K562 (cell line): Measurements from ENCODE around the gene CSTPP1. TPM values are rescaled to one million over a fixed set of nuclear protein-coding genes. Genes with fewer than 3 reads are reported as not detected.

Experiments
- ATAC-seq: fragments of 200-7000 bp; cut with Tn5 transposase; 3 replicates; pipeline ENCODE4 v1.9.1; 2020; ENCODE audit warnings: moderate library complexity
- BruUV-seq: library from RNA; stranded (reverse); fragments of 400-500 nt; replicated peaks from 2 replicates; lab custom pipeline; 2021; lab: Mats Ljungman, UMichigan
- CTCF ChIA-PET: fragments of 300-600 bp; formaldehyde crosslinking; extraction: SDS; loops from one replicate; lab custom pipeline; 2021; ENCODE audit warnings: low intra/inter-chr PET ratio; lab: Yijun Ruan, JAX
- POLR2A ChIA-PET: fragments of 300-600, 350-650 bp; sonication (Branson Sonifier 250); formaldehyde crosslinking; extraction: SDS; loops from one replicate; lab custom pipeline; 2021; ENCODE audit warnings: antibody characterized with exemption, inconsistent platforms; lab: Yijun Ruan, JAX
- DNase-seq, 4 experiments: peaks; one replicate each; pipeline versions ENCODE4 v3.0.0 to v3.0.0-alpha.2; 2011 to 2018; ENCODE audit warnings: low spot score in 3 of 4, mixed read lengths in 3 of 4; ENCODE audit errors: extremely low read depth in 1 of 4
- FAIRE-seq: peaks from 2 replicates; lab custom pipeline; 2011; peaks lifted over from hg19 to GRCh38; lab: Jason Lieb, UNC
- H2AFZ ChIP-seq: 2 replicates; pipeline ENCODE4 v1.6.0; 2011; ENCODE audit warnings: low read depth, low read length, control low read depth, inconsistent platforms
- H3K27ac ChIP-seq: fragments of 200-600 bp; 3 replicates; pipeline ENCODE4 v1.8.0; 2011; ENCODE audit warnings: low read depth, mild to moderate bottlenecking, control low read depth, inconsistent platforms, low read length, moderate library complexity, mixed read lengths; ENCODE audit errors: extremely low read depth
- H3K27me3 ChIP-seq, 2 experiments: fragments of 300-600 bp in 1 of 2; 2 replicates in 1 of 2; 3 replicates in 1 of 2; pipeline versions ENCODE4 v1.6.0 to v1.8.0; 2011; ENCODE audit warnings: inconsistent platforms in 2 of 2, low read length in 2 of 2, mild to moderate bottlenecking in 1 of 2, mixed read lengths in 1 of 2, moderate library complexity in 1 of 2; ENCODE audit not compliant: control insufficient read depth in 2 of 2, insufficient read depth in 2 of 2
- H3K36me3 ChIP-seq: fragments of 300-600 bp; 3 replicates; pipeline ENCODE4 v1.8.0; 2011; ENCODE audit warnings: mild to moderate bottlenecking, low read length, inconsistent platforms; ENCODE audit not compliant: control insufficient read depth, insufficient read depth
- H3K4me1 ChIP-seq, 2 experiments: fragments of 200-600 bp in 1 of 2; replicated peaks in 1 of 2; 2 replicates in 1 of 2; 3 replicates in 1 of 2; pipeline versions ENCODE4 v1.5.1 to v1.8.0; 2011; ENCODE audit warnings: inconsistent platforms in 2 of 2, low read length in 2 of 2, mild to moderate bottlenecking in 1 of 2, mixed read lengths in 1 of 2, moderate library complexity in 1 of 2; ENCODE audit not compliant: control insufficient read depth in 2 of 2, insufficient read depth in 2 of 2
- H3K4me2 ChIP-seq: 2 replicates; pipeline ENCODE4 v1.6.1; 2011; ENCODE audit warnings: low read length, control low read depth, inconsistent platforms, mixed read lengths; ENCODE audit not compliant: insufficient read depth
- H3K4me3 ChIP-seq: fragments of 200-600 bp; sonication (generic), shearing (Covaris generic); 2 replicates; pipeline ENCODE4 v1.5.1; 2016; ENCODE audit warnings: control low read depth, inconsistent platforms
- H3K79me2 ChIP-seq: fragments of 200-600 bp; 3 replicates; pipeline ENCODE4 v1.8.0; 2011; ENCODE audit warnings: low read length, inconsistent platforms; ENCODE audit not compliant: control insufficient read depth, insufficient read depth
- H3K9ac ChIP-seq, 2 experiments: 2 replicates each; pipeline versions ENCODE4 v1.6.0 to v1.6.1; 2011; ENCODE audit warnings: low read depth in 2 of 2, low read length in 2 of 2, control low read depth in 1 of 2, inconsistent platforms in 1 of 2, mild to moderate bottlenecking in 1 of 2, mixed read lengths in 1 of 2; ENCODE audit not compliant: insufficient read depth in 1 of 2
- H3K9me1 ChIP-seq: one replicate; pipeline ENCODE4 v1.6.0; 2011; ENCODE audit warnings: inconsistent platforms, mild to moderate bottlenecking, low read length, moderate library complexity; ENCODE audit not compliant: control insufficient read depth, insufficient read depth
- H3K9me3 ChIP-seq: replicated peaks from 2 replicates; pipeline ENCODE4 v1.5.1; 2011; ENCODE audit warnings: low read depth, low read length, inconsistent platforms; ENCODE audit not compliant: control insufficient read depth, insufficient read depth
- H4K20me1 ChIP-seq: replicated peaks from 2 replicates; pipeline ENCODE4 v1.6.1; 2011; ENCODE audit warnings: low read length, inconsistent platforms, mixed read lengths; ENCODE audit not compliant: control insufficient read depth, insufficient read depth
- ELF4 ChIP-seq: fragments of 450-650 bp; formaldehyde crosslinking; IDR thresholded peaks from 2 replicates; pipeline ENCODE4 v1.4.0; 2022; ENCODE audit warnings: missing genetic modification characterization
- FOXK2 ChIP-seq, 2 experiments: fragments of 450-650 bp; IDR thresholded peaks in 1 of 2; conservative IDR thresholded peaks in 1 of 2; 2 replicates each; pipeline ENCODE4 v1.6.1; 2016; ENCODE audit warnings: low read depth in 2 of 2, mild to moderate bottlenecking in 1 of 2
- NCOA2 ChIP-seq, 2 experiments: fragments of 450-650 bp; IDR thresholded peaks; 2 replicates each; pipeline ENCODE4 v1.6.1; 2018; ENCODE audit warnings: mild to moderate bottlenecking in 2 of 2, moderate library complexity in 1 of 2; ENCODE audit not compliant: partially characterized antibody in 2 of 2
- NFE2L1 ChIP-seq: fragments of 450-650 bp; IDR thresholded peaks from 2 replicates; pipeline ENCODE4 v1.6.1; 2016; ENCODE audit warnings: missing genetic modification characterization, low read depth, mild to moderate bottlenecking, missing compliant biosample characterization, moderate library complexity, borderline replicate concordance
- PML ChIP-seq: IDR thresholded peaks from 2 replicates; pipeline ENCODE4 v1.6.1; 2012; ENCODE audit warnings: low read length, inconsistent platforms
- SIRT6 ChIP-seq: IDR thresholded peaks from one replicate; pipeline ENCODE4 v1.6.1; 2012; ENCODE audit warnings: low read depth, mild to moderate bottlenecking, control low read depth, inconsistent platforms, low read length, moderate library complexity
- SMAD4 ChIP-seq: fragments of 250-450 bp; sonication (Bioruptor Pico); conservative IDR thresholded peaks from 2 replicates; pipeline ENCODE4 v1.8.0; 2021; ENCODE audit warnings: inconsistent platforms, mild to moderate bottlenecking, moderate library complexity
- SPI1 ChIP-seq: IDR thresholded peaks from 2 replicates; pipeline ENCODE4 v1.6.1; 2011; ENCODE audit warnings: low read depth, low read length, control low read depth, borderline replicate concordance
- TRIM28 ChIP-seq: fragments of 450-650 bp; IDR thresholded peaks from 2 replicates; pipeline ENCODE4 v1.6.1; 2017
- ZNF445 ChIP-seq: fragments of 250-450 bp; sonication (Bioruptor Pico); IDR thresholded peaks from 2 replicates; pipeline ENCODE4 v1.4.0; 2020; ENCODE audit warnings: low read depth, mild to moderate bottlenecking, moderate library complexity
- WGBS: fragments of 100-300 bp; shearing (Covaris generic); methylation state at CpG from one replicate; pipeline ENCODE4 v1.1.6; 2016; ENCODE audit warnings: low coverage, mixed read lengths; ENCODE audit not compliant: insufficient coverage; ENCODE audit errors: missing lambda C conversion rate; 5-methylcytosine and 5-hydroxymethylcytosine counted together
- in situ Hi-C: fragments of 300-500 bp; cut with MboI; formaldehyde crosslinking; loops from 4 replicates; pipeline ENCODE4 v1.15.0; 2018; ENCODE audit warnings: inconsistent platforms, mixed read lengths
- intact Hi-C: fragments of 100-400 bp; cut with micrococcal nuclease; formaldehyde crosslinking; loops from 2 replicates; pipeline ENCODE4 v1.14.2; 2022
- polyA plus RNA-seq, 8 experiments: library from polyadenylated mRNA; depleted of rRNA in 4 of 8; stranded (reverse) in 5 of 8; unstranded in 3 of 8; fragments of >200 nt; fragmentation: Nextera tagmentation in 2 of 8; fragmentation: Illumina TruSeq in 1 of 8; extraction: Ambion mirVana in 2 of 8; extraction: Trizol in 1 of 8; gene quantifications; 2 replicates each; pipeline versions ENCODE4 v1.2.1 to v1.2.3, GENCODE V29; 2011 to 2014; ENCODE audit warnings: inconsistent platforms in 1 of 8, missing spikeins in 1 of 8
- total RNA-seq, 7 experiments: library from RNA; depleted of rRNA in 6 of 7; stranded (reverse); fragments of >200 nt in 6 of 7; fragmentation: Illumina TruSeq in 2 of 7; extraction: Trizol in 2 of 7; gene quantifications; 2 replicates each; pipeline versions ENCODE4 v1.2.1 to v1.2.3, GENCODE V29; 2011 to 2021; ENCODE audit warnings: low replicate concordance in 1 of 7
- TF ChIP-seq, protein P1 (sequence below): sonication (generic); formaldehyde crosslinking; IDR thresholded peaks from 2 replicates; pipeline ENCODE4 v1.8.0; 2022; ENCODE audit warnings: missing genetic modification reagents, mild to moderate bottlenecking, borderline replicate concordance
- TF ChIP-seq, protein P2 (sequence below), 2 experiments: fragments of 200-800 bp in 1 of 2; sonication (Bioruptor generic) in 1 of 2; sonication (generic) in 1 of 2; formaldehyde crosslinking in 1 of 2; IDR thresholded peaks in 1 of 2; conservative IDR thresholded peaks in 1 of 2; 2 replicates each; pipeline versions ENCODE4 v1.5.0 to v1.6.1; 2016 to 2020; ENCODE audit warnings: missing compliant biosample characterization in 1 of 2, missing genetic modification characterization in 1 of 2, missing genetic modification reagents in 1 of 2
- TF ChIP-seq, protein P3 (sequence below): fragments of 450-650 bp; IDR thresholded peaks from 2 replicates; pipeline ENCODE4 v1.6.1; 2017; ENCODE audit warnings: antibody characterized with exemption
- TF ChIP-seq, protein P4 (sequence below): fragments of 450-650 bp; IDR thresholded peaks from 2 replicates; pipeline ENCODE4 v1.7.1; 2018; ENCODE audit warnings: mild to moderate bottlenecking, low read depth; ENCODE audit not compliant: partially characterized antibody

The CSTPP1 gene
- total and polyA plus RNA-seq, 9 of the 15 experiments (the other 6 are each of a cell fraction or from before 2014, with no cell fraction given), result 6.5 to 17.8 (median 9.2) TPM

GRCh38 chr11:47070769-47071168 is 134.2 kb downstream of the CSTPP1 start:
- intact Hi-C loops, result no loop called here
- POLR2A ChIA-PET, result interaction anchor here (1.3 kb wide), 1 partner anchor 10 kb away, joined by 3 read pairs; no protein-coding TSS in a partner anchor
- TF ChIP-seq NCOA2 (IDR thresholded peaks at IDR 0.05; ENCODE audit: partially characterized antibody in 2 of 2) (no peak), TRIM28 (no peak), ELF4 (no peak), NFE2L1 (no peak), ZNF445 (no peak), SMAD4 (CRISPR knock-in tag) (no peak), SIRT6 (no peak), PML (no peak), SPI1 (no peak), FOXK2 (conservative IDR thresholded peaks at IDR 0.05 in 1 of 2, IDR thresholded peaks at IDR 0.05 in 1 of 2; ENCODE audit: low read depth in 2 of 2) (no peak)
- TF ChIP-seq, protein P1, sequence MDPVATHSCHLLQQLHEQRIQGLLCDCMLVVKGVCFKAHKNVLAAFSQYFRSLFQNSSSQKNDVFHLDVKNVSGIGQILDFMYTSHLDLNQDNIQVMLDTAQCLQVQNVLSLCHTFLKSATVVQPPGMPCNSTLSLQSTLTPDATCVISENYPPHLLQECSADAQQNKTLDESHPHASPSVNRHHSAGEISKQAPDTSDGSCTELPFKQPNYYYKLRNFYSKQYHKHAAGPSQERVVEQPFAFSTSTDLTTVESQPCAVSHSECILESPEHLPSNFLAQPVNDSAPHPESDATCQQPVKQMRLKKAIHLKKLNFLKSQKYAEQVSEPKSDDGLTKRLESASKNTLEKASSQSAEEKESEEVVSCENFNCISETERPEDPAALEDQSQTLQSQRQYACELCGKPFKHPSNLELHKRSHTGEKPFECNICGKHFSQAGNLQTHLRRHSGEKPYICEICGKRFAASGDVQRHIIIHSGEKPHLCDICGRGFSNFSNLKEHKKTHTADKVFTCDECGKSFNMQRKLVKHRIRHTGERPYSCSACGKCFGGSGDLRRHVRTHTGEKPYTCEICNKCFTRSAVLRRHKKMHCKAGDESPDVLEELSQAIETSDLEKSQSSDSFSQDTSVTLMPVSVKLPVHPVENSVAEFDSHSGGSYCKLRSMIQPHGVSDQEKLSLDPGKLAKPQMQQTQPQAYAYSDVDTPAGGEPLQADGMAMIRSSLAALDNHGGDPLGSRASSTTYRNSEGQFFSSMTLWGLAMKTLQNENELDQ (CRISPR knock-in tag), result no peak
- TF ChIP-seq, protein P2, sequence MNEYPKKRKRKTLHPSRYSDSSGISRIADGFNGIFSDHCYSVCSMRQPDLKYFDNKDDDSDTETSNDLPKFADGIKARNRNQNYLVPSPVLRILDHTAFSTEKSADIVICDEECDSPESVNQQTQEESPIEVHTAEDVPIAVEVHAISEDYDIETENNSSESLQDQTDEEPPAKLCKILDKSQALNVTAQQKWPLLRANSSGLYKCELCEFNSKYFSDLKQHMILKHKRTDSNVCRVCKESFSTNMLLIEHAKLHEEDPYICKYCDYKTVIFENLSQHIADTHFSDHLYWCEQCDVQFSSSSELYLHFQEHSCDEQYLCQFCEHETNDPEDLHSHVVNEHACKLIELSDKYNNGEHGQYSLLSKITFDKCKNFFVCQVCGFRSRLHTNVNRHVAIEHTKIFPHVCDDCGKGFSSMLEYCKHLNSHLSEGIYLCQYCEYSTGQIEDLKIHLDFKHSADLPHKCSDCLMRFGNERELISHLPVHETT (CRISPR knock-in tag; conservative IDR thresholded peaks at IDR 0.05 in 1 of 2, IDR thresholded peaks at IDR 0.05 in 1 of 2), result no peak
- TF ChIP-seq, protein P3, sequence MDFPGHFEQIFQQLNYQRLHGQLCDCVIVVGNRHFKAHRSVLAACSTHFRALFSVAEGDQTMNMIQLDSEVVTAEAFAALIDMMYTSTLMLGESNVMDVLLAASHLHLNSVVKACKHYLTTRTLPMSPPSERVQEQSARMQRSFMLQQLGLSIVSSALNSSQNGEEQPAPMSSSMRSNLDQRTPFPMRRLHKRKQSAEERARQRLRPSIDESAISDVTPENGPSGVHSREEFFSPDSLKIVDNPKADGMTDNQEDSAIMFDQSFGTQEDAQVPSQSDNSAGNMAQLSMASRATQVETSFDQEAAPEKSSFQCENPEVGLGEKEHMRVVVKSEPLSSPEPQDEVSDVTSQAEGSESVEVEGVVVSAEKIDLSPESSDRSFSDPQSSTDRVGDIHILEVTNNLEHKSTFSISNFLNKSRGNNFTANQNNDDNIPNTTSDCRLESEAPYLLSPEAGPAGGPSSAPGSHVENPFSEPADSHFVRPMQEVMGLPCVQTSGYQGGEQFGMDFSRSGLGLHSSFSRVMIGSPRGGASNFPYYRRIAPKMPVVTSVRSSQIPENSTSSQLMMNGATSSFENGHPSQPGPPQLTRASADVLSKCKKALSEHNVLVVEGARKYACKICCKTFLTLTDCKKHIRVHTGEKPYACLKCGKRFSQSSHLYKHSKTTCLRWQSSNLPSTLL, result no peak
- TF ChIP-seq, protein P4, sequence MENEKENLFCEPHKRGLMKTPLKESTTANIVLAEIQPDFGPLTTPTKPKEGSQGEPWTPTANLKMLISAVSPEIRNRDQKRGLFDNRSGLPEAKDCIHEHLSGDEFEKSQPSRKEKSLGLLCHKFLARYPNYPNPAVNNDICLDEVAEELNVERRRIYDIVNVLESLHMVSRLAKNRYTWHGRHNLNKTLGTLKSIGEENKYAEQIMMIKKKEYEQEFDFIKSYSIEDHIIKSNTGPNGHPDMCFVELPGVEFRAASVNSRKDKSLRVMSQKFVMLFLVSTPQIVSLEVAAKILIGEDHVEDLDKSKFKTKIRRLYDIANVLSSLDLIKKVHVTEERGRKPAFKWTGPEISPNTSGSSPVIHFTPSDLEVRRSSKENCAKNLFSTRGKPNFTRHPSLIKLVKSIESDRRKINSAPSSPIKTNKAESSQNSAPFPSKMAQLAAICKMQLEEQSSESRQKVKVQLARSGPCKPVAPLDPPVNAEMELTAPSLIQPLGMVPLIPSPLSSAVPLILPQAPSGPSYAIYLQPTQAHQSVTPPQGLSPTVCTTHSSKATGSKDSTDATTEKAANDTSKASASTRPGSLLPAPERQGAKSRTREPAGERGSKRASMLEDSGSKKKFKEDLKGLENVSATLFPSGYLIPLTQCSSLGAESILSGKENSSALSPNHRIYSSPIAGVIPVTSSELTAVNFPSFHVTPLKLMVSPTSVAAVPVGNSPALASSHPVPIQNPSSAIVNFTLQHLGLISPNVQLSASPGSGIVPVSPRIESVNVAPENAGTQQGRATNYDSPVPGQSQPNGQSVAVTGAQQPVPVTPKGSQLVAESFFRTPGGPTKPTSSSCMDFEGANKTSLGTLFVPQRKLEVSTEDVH, result no peak

More at GRCh38 chr11:47070769-47071168, 134.2 kb downstream of the CSTPP1 start:
- Histone ChIP-seq H4K20me1 (no peaks in the 10 kb centered on the region), H3K9me3 (no peaks in the 10 kb centered on the region), H3K9ac (no peak overlapping the region), H3K4me1 (peaks cover 0 to 7% of the 10 kb centered on the region in 2 experiments; a peak in 3 of 5 replicates), H3K9me1 (no peaks in the 10 kb centered on the region), H3K36me3 (no peaks in the 10 kb centered on the region), H3K27me3 (no peaks in the 10 kb centered on the region), H3K4me3 (no peak overlapping the region), H3K27ac (no peak overlapping the region), H3K4me2 (no peak overlapping the region), H3K79me2 (no peaks in the 10 kb centered on the region), H2AFZ (no peak overlapping the region)
- CTCF ChIA-PET, result no interaction called here
- FAIRE-seq (no peak), DNase-seq (no peak), ATAC-seq (no peak)
- WGBS, result 0% methylated on average over 1 of the region's 1 CpG
- no TSS peak for BruUV-seq
- in situ Hi-C loops, result no loop called here
